GM21381 (cell line): Measurements from ENCODE around the gene ZNF283.
"Not testable (repeated sequence)": the region's sequence is repeated elsewhere in the genome, so short reads cannot be mapped to it uniquely, and the experiment has no call there.

Source experiments
- ATAC-seq: cut with Tn5 transposase; IDR thresholded peaks from one replicate; pipeline ENCODE4 v1.9.1; 2021; ENCODE audit warnings: mild to moderate bottlenecking, moderate library complexity; ENCODE audit not compliant: unreplicated experiment

ZNF283 gene

GRCh38 chr19:43847884-43848283, 20.8 kb downstream of the ZNF283 start:
- ATAC-seq: no peak

- ATAC-seq: no peak
Measured at GRCh38 chr19:43848821-43849220, 21.7 kb downstream of the ZNF283 start.

DNA sequence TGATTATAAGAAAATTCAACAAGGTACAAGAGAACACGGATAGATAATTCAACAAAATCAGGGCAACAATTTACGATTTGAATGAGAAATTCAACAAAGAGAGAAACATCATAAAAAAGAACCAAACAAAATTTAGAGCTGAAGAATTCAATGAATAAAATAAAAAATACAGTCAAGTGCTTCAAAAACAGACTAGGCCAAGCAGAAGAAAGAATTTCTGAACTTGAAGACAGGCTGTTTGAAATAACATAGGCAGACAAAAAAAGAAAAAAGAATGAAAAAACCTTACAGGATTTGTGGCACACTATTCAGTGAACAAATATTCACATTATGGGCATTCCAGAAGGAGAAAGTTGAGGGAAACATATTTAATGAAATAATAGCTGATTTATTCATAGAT, 31.1 kb downstream of the ZNF283 start:
- no peak for ATAC-seq

GRCh38 chr19:43866923-43867322, 39.8 kb downstream of the ZNF283 start:
- ATAC-seq: not testable (repeated sequence)

DNA sequence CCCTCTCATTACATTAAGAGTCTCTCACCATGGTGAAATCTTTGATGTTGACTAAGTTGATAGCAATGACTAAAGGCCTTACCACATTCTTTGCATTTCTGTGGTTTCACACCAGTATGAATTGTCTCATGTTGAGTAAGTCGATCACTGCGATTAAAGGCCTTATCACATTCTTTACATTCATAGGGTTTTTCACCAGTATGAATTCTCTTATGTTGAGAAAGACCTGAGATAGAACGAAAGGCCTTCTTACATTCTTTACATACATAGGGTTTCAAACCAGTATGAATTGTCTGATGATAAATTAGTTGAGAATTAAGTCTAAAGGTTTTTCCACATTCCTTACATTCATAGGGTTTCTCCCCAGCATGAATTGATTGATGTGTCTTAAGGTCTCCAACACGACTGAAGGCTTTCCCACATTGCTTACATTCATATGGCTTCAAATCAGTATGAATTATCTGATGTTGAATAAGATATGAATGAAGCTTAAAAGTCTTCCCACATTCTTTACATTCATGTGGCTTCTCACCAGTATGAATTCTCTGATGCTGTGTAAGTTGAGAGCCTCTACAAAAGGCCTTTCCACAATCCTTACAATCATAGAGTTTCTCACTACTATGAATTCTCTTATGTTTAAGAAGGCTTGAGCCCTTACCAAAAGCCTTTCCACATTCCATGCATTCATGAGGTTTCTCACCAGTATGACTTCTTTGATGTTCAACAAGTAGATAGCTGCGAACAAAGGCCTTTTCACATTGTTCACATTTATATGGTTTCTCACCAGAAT, 45.6 kb downstream of the ZNF283 start:
- no peak for ATAC-seq

GRCh38 chr19:43880483-43880882, 53.4 kb downstream of the ZNF283 start:
- ATAC-seq: no peak

GRCh38 chr19:43883864-43884263, 56.7 kb downstream of the ZNF283 start, which contains the start of gene ZNF404:
TSS of gene ZNF404 (minus strand) at chr19:43883964.
- ATAC-seq: no peak

DNA sequence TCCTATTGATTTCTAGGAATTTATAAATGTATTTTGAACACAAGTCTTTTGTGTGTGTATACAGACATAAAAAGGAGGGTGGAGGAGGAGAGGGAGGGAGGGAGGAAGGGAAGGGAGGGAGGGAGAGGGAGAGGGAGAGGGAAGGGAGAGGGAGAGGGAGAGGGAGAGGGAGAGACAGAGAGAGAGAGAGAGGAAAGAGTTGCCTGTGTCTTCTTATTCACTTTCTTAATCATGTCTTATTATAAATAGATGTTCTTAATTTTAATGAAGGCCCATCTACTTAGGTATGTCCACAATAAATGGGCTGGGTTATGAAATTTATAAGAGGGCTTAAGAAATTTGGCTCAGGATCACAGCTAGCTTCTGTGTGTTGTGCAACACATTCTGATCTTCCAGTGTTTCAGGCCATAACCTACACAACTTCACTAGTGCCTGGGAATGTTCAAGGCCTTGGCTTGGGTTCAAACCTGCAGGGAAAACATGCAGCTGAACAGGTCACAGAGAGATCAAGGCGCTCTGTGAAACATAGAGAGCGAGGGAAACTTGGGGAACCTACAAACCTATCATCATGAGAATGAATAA, 68.7 kb downstream of the ZNF283 start:
- ATAC-seq: no peak
